ENCODE data around the gene LCOR. TPM values are rescaled to one million over a fixed set of nuclear protein-coding genes. Genes with fewer than 3 reads are reported as not detected.

LCOR gene
- total and polyA plus RNA-seq, 2 of the 4 experiments (the other 2 are of a cell fraction), result 3.7 to 36.9 TPM

DNA sequence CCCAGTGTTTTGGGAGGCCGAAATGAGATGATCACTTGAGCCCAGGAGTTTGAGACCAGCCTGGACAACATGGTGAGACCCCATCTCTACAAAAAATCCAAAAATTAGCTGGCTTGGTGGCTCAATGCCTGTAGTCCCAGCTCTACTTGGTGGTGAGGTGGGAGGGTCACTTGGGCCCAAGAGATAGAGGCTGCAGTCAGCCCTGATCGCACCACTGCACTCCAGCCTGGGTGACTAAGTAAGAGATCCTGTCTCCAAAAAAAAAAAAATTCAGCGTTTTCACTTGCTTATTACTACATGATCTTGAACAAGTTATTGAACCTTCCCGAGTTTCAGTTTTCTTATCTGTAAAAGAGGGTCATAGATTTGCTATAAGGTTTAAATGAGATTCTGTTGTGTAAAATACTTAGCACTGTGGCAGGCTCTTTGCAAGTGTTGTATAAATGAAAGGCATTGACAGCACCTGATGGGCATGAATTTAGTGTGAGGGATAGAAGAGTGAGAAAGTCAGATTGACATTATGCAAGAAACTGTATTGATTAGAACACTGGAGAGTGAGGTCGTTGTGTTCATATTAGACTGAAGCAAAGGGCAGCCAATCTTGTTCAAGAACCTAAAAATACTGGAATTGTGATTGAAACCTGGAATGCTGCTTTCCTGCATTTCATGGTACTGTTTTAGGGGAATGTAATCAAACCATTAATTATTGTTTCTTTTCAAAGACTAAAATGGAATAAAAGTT is 136.8 kb downstream of the LCOR start:
- Histone ChIP-seq H3K9me3 (ENCODE audit: control insufficient read depth, insufficient read depth, low read length) (no peaks in the 10 kb centered on the region), H3K9me1 (ENCODE audit: insufficient read depth, low read length) (peaks cover 7% of the 10 kb centered on the region), H4K8ac (ENCODE audit: low read depth in 2 of 2, low read length in 2 of 2) (no peak overlapping the region; a peak in 1 of 4 replicates), H3K4me3 (ENCODE audit: insufficient read depth, low read depth, low read length) (no peak overlapping the region), H2AFZ (replicated peaks; ENCODE audit: low read length, poor library complexity) (no peak overlapping the region), H2BK120ac (ENCODE audit: low read depth, low read length) (no peak overlapping the region; the same call in 1 of the 2 replicates), H3K14ac (replicated peaks; ENCODE audit: low read depth, low read length) (no peak overlapping the region), H3K9ac (ENCODE audit: low read depth, low read length) (no peak overlapping the region), H2BK5ac (ENCODE audit: low read depth, low read length, poor library complexity, severe bottlenecking) (no peak overlapping the region), H3K18ac (ENCODE audit: low read depth, low read length) (no peak overlapping the region), H4K5ac (ENCODE audit: low read depth, low read length) (no peak overlapping the region; the same call in 1 of the 2 replicates), H2AK9ac (replicated peaks; ENCODE audit: low read depth, low read length, poor library complexity) (no peak overlapping the region), H3K27me3 (ENCODE audit: control insufficient read depth, insufficient read depth, low read length) (no peaks in the 10 kb centered on the region), H3K79me1 (ENCODE audit: low read depth in 1 of 2, low read length in 2 of 2) (peaks cover 4 to 15% of the 10 kb centered on the region in 2 experiments), H2BK20ac (ENCODE audit: low read depth, low read length) (peak overlapping the region; percentile 62; the same call in 1 of the 2 replicates), H4K91ac (ENCODE audit: insufficient read depth, low read depth, low read length) (peak overlapping the region; percentile 29; the same call in 1 of the 2 replicates), H3K4me2 (ENCODE audit: low read depth, low read length) (no peak overlapping the region), H3K56ac (ENCODE audit: extremely low read depth, insufficient read depth, low read length) (no peak overlapping the region), H3K4ac (ENCODE audit: low read depth, low read length) (peak overlapping the region; percentile 43; the same call in 1 of the 2 replicates), H2AK5ac (ENCODE audit: low read depth, low read length) (no peak overlapping the region), H3K4me1 (ENCODE audit: control insufficient read depth, insufficient read depth, low read length) (peaks cover 2% of the 10 kb centered on the region; the same call in 1 of the 2 replicates), H2BK15ac (ENCODE audit: low read depth, low read length) (no peak overlapping the region), H4K20me1 (ENCODE audit: insufficient read depth, low read length) (no peaks in the 10 kb centered on the region), H3K36me3 (ENCODE audit: control insufficient read depth, insufficient read depth, low read length) (no peaks in the 10 kb centered on the region), H3K27ac (ENCODE audit: insufficient read depth, low read length) (no peak overlapping the region), H3K23ac (ENCODE audit: low read depth, low read length) (no peak overlapping the region)
- ChIA-PET CTCF (interaction anchor here (0.6 kb wide), 1 partner anchor 11 kb away, joined by 4 read pairs; no protein-coding TSS in a partner anchor), POLR2A (ENCODE audit: unreplicated experiment) (no interaction called here)
- DNase-seq, result no peak
- 100% methylated on average over 1 of the region's 5 CpGs; no CpG with 5 or more reads in 1 of the 2 experiments for WGBS, 2 experiments (ENCODE audit: extremely low coverage in 2 of 2, insufficient read length in 1 of 2)
- intact Hi-C loops (cut with micrococcal nuclease) (no loop called here), dilution Hi-C loops (cut with HindIII; ENCODE audit: low sequenced_read_pairs, unreplicated experiment) (no loop called here), in situ Hi-C loops (cut with MboI; ENCODE audit: low sequenced_read_pairs) (no loop called here)
- no TSS peak for BruUV-seq (replicated peaks)
- ATAC-seq (ENCODE audit: low read depth), result no peak
- TF ChIP-seq CEBPB (IDR thresholded peaks at IDR 0.05; ENCODE audit: low read depth, low read length) (no peak), RAD21 (IDR thresholded peaks at IDR 0.05; ENCODE audit: low read length) (no peak), POLR2A (IDR thresholded peaks at IDR 0.05; ENCODE audit: low read depth, low read length) (no peak), NFE2L2 (IDR thresholded peaks at IDR 0.05; ENCODE audit: low read depth, low read length) (no peak), MAZ (IDR thresholded peaks at IDR 0.05; ENCODE audit: borderline replicate concordance, low read depth, low read length) (no peak), FOS (IDR thresholded peaks at IDR 0.05; ENCODE audit: low read depth, low read length) (no peak), SMC3 (IDR thresholded peaks at IDR 0.05; ENCODE audit: low read depth, low read length) (no peak), BHLHE40 (IDR thresholded peaks at IDR 0.05; ENCODE audit: low read depth, low read length) (no peak), RCOR1 (IDR thresholded peaks at IDR 0.05; ENCODE audit: insufficient replicate concordance, low read length) (no peak), CHD1 (IDR thresholded peaks at IDR 0.05; ENCODE audit: low read depth, low read length) (no peak), MXI1 (IDR thresholded peaks at IDR 0.05; ENCODE audit: borderline replicate concordance, low read depth, low read length) (no peak), MAFK (IDR thresholded peaks at IDR 0.05; ENCODE audit: low read depth, low read length) (no peak)
- TF ChIP-seq, protein P1, sequence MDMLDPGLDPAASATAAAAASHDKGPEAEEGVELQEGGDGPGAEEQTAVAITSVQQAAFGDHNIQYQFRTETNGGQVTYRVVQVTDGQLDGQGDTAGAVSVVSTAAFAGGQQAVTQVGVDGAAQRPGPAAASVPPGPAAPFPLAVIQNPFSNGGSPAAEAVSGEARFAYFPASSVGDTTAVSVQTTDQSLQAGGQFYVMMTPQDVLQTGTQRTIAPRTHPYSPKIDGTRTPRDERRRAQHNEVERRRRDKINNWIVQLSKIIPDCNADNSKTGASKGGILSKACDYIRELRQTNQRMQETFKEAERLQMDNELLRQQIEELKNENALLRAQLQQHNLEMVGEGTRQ (IDR thresholded peaks at IDR 0.05; ENCODE audit: low read depth, low read length), result no peak
- TF ChIP-seq, protein P2, sequence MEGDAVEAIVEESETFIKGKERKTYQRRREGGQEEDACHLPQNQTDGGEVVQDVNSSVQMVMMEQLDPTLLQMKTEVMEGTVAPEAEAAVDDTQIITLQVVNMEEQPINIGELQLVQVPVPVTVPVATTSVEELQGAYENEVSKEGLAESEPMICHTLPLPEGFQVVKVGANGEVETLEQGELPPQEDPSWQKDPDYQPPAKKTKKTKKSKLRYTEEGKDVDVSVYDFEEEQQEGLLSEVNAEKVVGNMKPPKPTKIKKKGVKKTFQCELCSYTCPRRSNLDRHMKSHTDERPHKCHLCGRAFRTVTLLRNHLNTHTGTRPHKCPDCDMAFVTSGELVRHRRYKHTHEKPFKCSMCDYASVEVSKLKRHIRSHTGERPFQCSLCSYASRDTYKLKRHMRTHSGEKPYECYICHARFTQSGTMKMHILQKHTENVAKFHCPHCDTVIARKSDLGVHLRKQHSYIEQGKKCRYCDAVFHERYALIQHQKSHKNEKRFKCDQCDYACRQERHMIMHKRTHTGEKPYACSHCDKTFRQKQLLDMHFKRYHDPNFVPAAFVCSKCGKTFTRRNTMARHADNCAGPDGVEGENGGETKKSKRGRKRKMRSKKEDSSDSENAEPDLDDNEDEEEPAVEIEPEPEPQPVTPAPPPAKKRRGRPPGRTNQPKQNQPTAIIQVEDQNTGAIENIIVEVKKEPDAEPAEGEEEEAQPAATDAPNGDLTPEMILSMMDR (conservative IDR thresholded peaks at IDR 0.05; ENCODE audit: low read depth, low read length), result no peak
- TF ChIP-seq, protein P3, sequence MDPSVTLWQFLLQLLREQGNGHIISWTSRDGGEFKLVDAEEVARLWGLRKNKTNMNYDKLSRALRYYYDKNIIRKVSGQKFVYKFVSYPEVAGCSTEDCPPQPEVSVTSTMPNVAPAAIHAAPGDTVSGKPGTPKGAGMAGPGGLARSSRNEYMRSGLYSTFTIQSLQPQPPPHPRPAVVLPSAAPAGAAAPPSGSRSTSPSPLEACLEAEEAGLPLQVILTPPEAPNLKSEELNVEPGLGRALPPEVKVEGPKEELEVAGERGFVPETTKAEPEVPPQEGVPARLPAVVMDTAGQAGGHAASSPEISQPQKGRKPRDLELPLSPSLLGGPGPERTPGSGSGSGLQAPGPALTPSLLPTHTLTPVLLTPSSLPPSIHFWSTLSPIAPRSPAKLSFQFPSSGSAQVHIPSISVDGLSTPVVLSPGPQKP (IDR thresholded peaks at IDR 0.05; ENCODE audit: borderline replicate concordance, low read depth, low read length), result no peak

Measured in IMR-90 (cell line).